ENCODE results near the gene UBASH3A. TPM values are rescaled to one million over a fixed set of nuclear protein-coding genes. Genes with fewer than 3 reads are reported as not detected.
A peak's percentile ranks its signal among the peaks of the same experiment; 100 is the strongest.

The UBASH3A gene
- total RNA-seq = not detected in 2 replicates
- long read RNA-seq = 0 reads

- H3K27me3 Mint-ChIP-seq (ENCODE audit: low read depth) = no peaks in the 10 kb centered on the region
- TF ChIP-seq CTCF (conservative IDR thresholded peaks at IDR 0.05) = no peak
- H3K27ac Mint-ChIP-seq (ENCODE audit: unreplicated experiment) = peak within 1 kb of the TSS; percentile 86
- H3K4me1 Mint-ChIP-seq = peaks cover 18% of the 10 kb centered on the region
- no peak within 1 kb of the TSS for H3K4me3 Mint-ChIP-seq
- no peaks in the 10 kb centered on the region for H3K9me3 Mint-ChIP-seq
- H3K36me3 Mint-ChIP-seq (ENCODE audit: low read depth) = no peaks in the 10 kb centered on the region
- DNase-seq (ENCODE audit: low read depth, low spot score) = no peak
These were observed at the start of gene UBASH3A for GRCh38 chr21:42403611-42404231. TSS of gene UBASH3A (plus strand) at chr21:42403902. CDS start at chr21:42403946, 44 bp downstream.

- no peak for TF ChIP-seq CTCF (conservative IDR thresholded peaks at IDR 0.05)
- no peak for DNase-seq (ENCODE audit: low read depth, low spot score)
- Mint-ChIP-seq H3K4me1 (no peaks in the 10 kb centered on the region), H3K9me3 (peaks cover 15% of the 10 kb centered on the region), H3K4me3 (no peak overlapping the region), H3K36me3 (ENCODE audit: low read depth) (no peaks in the 10 kb centered on the region), H3K27ac (ENCODE audit: unreplicated experiment) (no peak overlapping the region), H3K27me3 (ENCODE audit: low read depth) (peaks cover 2% of the 10 kb centered on the region)
These were observed 47.7 kb upstream of the UBASH3A start for GRCh38 chr21:42356046-42356445.

- TF ChIP-seq CTCF (conservative IDR thresholded peaks at IDR 0.05) = no peak
- Mint-ChIP-seq H3K4me1 (no peaks in the 10 kb centered on the region), H3K27ac (ENCODE audit: unreplicated experiment) (no peak overlapping the region), H3K9me3 (peaks cover 15% of the 10 kb centered on the region), H3K4me3 (no peak overlapping the region), H3K27me3 (ENCODE audit: low read depth) (peaks cover 2% of the 10 kb centered on the region), H3K36me3 (ENCODE audit: low read depth) (no peaks in the 10 kb centered on the region)
- no peak for DNase-seq (ENCODE audit: low read depth, low spot score)
These were observed 47.1 kb upstream of the UBASH3A start for GRCh38 chr21:42356650-42357049.

GRCh38 chr21:42357307-42357706 is 46.4 kb upstream of the UBASH3A start:
- no peak for TF ChIP-seq CTCF (conservative IDR thresholded peaks at IDR 0.05)
- Mint-ChIP-seq H3K9me3 (peaks cover 15% of the 10 kb centered on the region), H3K4me3 (no peak overlapping the region), H3K36me3 (ENCODE audit: low read depth) (no peaks in the 10 kb centered on the region), H3K27me3 (ENCODE audit: low read depth) (peaks cover 2% of the 10 kb centered on the region), H3K4me1 (no peaks in the 10 kb centered on the region), H3K27ac (ENCODE audit: unreplicated experiment) (no peak overlapping the region)
- DNase-seq (ENCODE audit: low read depth, low spot score) = no peak

- TF ChIP-seq CTCF (conservative IDR thresholded peaks at IDR 0.05) = no peak
- H3K27ac Mint-ChIP-seq (ENCODE audit: unreplicated experiment) = no peak overlapping the region
- H3K4me1 Mint-ChIP-seq = no peaks in the 10 kb centered on the region
- H3K4me3 Mint-ChIP-seq = no peak overlapping the region
- no peak for DNase-seq (ENCODE audit: low read depth, low spot score)
- H3K36me3 Mint-ChIP-seq (ENCODE audit: low read depth) = no peaks in the 10 kb centered on the region
- peaks cover 2% of the 10 kb centered on the region for H3K27me3 Mint-ChIP-seq (ENCODE audit: low read depth)
- H3K9me3 Mint-ChIP-seq = peaks cover 15% of the 10 kb centered on the region
These were observed 45.4 kb upstream of the UBASH3A start for GRCh38 chr21:42358261-42358660.
